Activated CD4-positive, alpha-beta T cell treated with anti-CD3 and anti-CD28 coated beads, Interleukin-2, amount 50 U/mL, for 1 hour (primary cell): ENCODE data around the gene JMJD8.

Source experiments
- DNase-seq: peaks from one replicate; pipeline ENCODE4 v3.0.0-alpha.2; 2020

Gene JMJD8

GRCh38 chr16:658679-659571, 25.2 kb downstream of the JMJD8 start:
- DNase-seq = no peak

GRCh38 chr16:657487-657886, 26.6 kb downstream of the JMJD8 start:
- no peak for DNase-seq

- DNase-seq = no peak
Observed at GRCh38 chr16:654034-654433, 30.1 kb downstream of the JMJD8 start.

GRCh38 chr16:652454-653305, 31.5 kb downstream of the JMJD8 start:
- no peak for DNase-seq

GRCh38 chr16:651844-652243, 32.3 kb downstream of the JMJD8 start:
- no peak for DNase-seq

GRCh38 chr16:649631-650030, 34.5 kb downstream of the JMJD8 start:
- DNase-seq = no peak

GRCh38 chr16:648781-649589, 35.1 kb downstream of the JMJD8 start, which contains the start of gene WDR90:
TSS of gene WDR90 (plus strand) at chr16:649365. CDS start at chr16:649417, 52 bp downstream.
- peak; percentile 89 for DNase-seq

- DNase-seq = peak; percentile 38
Observed at GRCh38 chr16:648071-648780, 35.9 kb downstream of the JMJD8 start.

GRCh38 chr16:647173-647902, 36.8 kb downstream of the JMJD8 start:
- DNase-seq = no peak

GRCh38 chr16:646679-647172, 37.4 kb downstream of the JMJD8 start:
- no peak for DNase-seq

- no peak for DNase-seq
Observed at GRCh38 chr16:645852-646678, 38.1 kb downstream of the JMJD8 start.

GRCh38 chr16:644556-644955, 39.6 kb downstream of the JMJD8 start:
- DNase-seq = no peak

- DNase-seq = no peak
Observed at GRCh38 chr16:643050-643368, 41.1 kb downstream of the JMJD8 start.

GRCh38 chr16:642189-643049, 41.7 kb downstream of the JMJD8 start:
- no peak for DNase-seq

- peak; percentile 47 for DNase-seq
Observed at GRCh38 chr16:641326-642188, 42.6 kb downstream of the JMJD8 start, which contains the start of gene MCRIP2. TSS of gene MCRIP2 (plus strand) at chr16:641828. CDS start at chr16:641992, 164 bp downstream.

- DNase-seq = no peak
Observed at GRCh38 chr16:640614-641013, 43.5 kb downstream of the JMJD8 start.

- no peak for DNase-seq
Observed at GRCh38 chr16:638836-639235, 45.3 kb downstream of the JMJD8 start.

- DNase-seq = no peak
Observed at GRCh38 chr16:638034-638543, 46.0 kb downstream of the JMJD8 start.
